Measurements from ENCODE around the gene DNM2.

GRCh38 chr19:10717356-10718204 lies at the start of gene DNM2:
- TF ChIP-seq CTCF (IDR thresholded peaks at IDR 0.05) (peak; percentile 65 to 94 (median 85)), POLR2AphosphoS5 (IDR thresholded peaks at IDR 0.05) (peak; percentile 75 to 84)
